ENCODE measurements around the gene GPR157.
"Not testable (repeated sequence)": the region's sequence is repeated elsewhere in the genome, so short reads cannot be mapped to it uniquely, and the experiment has no call there.

GPR157 gene

DNA sequence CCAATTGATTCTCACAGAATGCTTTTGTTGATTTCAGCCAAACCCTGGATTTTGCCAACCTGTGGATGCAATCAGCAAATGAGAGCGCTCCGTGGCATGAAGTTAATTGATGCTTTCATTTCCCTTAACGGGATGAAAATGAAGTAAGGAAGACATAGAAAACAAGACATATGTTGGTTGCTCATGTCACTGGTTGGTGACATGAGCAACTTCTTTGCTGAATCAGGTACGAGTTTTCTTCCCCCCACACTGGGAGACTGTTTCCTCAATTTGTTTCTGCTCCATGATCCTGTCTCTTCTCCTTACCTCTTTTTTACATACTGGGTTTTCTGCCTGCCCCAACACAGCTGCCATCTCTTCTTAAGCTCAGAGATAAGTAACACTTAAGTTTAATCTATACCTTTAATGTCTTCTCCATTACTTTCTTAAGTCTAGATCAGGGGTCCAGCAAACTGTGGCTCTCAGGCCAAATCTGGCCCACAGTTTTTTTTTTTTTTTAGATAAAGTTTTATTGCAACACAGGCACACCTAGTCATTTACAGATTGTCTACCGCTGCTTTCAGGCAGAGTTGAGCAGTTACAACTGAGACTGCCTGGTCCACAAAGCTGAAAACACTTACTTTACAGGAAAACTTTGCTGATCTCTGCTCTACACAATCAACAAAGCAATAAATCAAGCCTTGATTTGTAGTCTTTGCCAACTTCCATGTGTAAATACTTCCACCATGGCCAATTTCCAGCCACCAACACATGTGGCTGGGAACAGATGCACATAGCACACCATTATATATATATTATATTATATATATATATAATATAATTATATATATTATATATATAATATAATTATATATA lies 13.3 kb downstream of the GPR157 start:
- no peak for DNase-seq

- no peak for DNase-seq
Measured at GRCh38 chr1:9112961-9113880, 15.7 kb downstream of the GPR157 start.

GRCh38 chr1:9111957-9112356 lies 16.9 kb downstream of the GPR157 start:
- no peak for DNase-seq

GRCh38 chr1:9111357-9111691 lies 17.6 kb downstream of the GPR157 start:
- DNase-seq: no peak

DNA sequence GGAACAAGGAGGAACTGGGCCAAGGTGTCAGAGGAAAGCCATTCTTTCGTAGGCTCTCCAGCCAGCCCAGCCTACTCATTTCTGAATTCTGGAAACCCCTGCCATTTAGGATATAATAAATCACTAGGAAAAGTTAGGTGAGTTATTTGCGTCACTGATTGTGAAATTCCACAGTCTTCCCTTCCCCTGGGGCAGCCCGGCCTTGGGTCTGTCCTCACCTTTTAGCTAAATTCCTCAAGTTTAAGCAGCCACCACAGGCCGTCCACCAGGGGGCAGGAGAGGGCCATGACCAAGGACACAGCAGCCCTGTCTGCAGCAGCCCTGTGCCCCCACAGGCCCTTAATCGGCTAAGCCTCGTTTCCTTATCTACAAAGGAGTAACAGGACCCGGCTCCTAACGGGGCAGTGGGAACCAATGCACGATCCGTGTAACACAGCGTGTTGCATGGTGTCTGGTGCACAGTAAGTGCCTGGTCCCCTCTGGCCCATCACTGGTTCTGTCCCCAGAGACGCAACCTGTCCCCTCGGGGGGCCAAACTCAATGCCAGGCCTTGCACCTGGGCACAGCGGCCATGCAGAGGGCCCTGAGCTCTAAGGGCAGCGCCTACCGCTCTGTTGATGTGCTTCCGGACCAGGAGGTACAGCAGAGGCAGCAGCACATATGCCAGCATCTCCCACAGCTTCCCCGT lies 18.1 kb downstream of the GPR157 start:
- peak; percentile 72 for DNase-seq

DNA sequence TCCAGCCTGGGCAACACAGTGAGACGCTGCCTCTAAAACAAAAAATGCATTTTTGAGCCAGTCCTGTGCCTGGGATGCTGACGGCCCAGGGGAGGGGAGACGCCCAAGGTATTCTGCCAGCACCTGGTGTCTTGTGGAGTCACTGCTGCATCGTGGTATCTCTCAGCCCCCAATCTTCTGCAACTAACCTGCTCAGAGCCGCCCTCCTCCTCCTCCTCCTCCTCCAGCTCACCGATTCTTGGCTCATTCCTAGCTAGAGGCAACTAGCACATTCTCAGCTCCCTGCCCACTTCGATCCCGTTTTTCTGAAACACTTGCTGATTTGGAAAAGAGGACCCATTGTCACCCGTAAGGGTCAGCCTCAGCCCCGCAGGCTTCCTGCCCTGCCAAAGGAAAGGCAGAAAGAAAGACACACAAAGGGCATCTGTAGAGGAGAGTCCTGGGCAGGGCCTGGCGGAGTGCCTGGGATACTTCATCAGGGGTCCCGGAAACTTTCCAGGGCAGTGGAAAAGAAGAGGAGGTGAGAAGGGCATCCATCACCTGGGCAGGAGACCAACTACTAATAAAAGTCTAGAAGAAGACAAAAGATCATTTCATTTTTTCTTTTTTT lies 20.7 kb downstream of the GPR157 start:
- no peak for DNase-seq

- DNase-seq: no peak
Measured at GRCh38 chr1:9107136-9107535, 21.8 kb downstream of the GPR157 start.

GRCh38 chr1:9106286-9106685 lies 22.6 kb downstream of the GPR157 start:
- no peak for DNase-seq

GRCh38 chr1:9105336-9105867 lies 23.5 kb downstream of the GPR157 start:
- no peak for DNase-seq

GRCh38 chr1:9101510-9102146 lies 27.3 kb downstream of the GPR157 start:
- DNase-seq: no peak

DNA sequence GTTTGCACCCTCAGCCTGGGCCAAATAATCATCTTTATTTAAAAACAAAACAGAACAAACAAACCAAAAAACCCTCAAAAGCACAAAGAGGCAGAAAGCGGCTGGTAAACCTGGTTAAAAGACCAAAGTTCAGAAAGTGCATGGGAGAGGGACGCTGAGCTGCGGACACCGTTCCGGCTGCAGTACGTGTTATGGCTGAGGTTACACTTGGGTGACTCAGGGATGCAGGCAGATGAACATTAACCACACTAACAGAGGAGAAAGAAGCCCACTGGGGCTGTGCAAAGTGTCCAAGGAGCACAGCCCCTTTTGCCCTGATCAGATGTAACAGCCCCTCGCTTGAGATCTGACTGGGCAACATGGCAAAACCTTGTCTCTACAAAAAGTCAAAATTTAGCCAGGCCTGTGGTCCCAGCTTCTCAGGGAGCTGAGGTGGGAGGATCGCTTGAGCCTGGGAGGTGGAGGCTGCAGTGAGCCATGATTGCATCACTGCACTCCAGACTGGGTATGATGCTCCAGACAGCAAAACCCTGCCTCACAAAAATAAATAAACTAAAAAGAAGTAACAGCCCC lies 28.3 kb downstream of the GPR157 start:
- DNase-seq: no peak

GRCh38 chr1:9099555-9099954 lies 29.3 kb downstream of the GPR157 start:
- no peak for DNase-seq

GRCh38 chr1:9097947-9098705 lies 30.8 kb downstream of the GPR157 start:
- DNase-seq: no peak

- no peak for DNase-seq
Measured at GRCh38 chr1:9095818-9096217, 33.1 kb downstream of the GPR157 start.

- not testable (repeated sequence) for DNase-seq
Measured at GRCh38 chr1:9093996-9094595, 34.8 kb downstream of the GPR157 start.

GRCh38 chr1:9093581-9093980 lies 35.3 kb downstream of the GPR157 start:
- no peak for DNase-seq

DNA sequence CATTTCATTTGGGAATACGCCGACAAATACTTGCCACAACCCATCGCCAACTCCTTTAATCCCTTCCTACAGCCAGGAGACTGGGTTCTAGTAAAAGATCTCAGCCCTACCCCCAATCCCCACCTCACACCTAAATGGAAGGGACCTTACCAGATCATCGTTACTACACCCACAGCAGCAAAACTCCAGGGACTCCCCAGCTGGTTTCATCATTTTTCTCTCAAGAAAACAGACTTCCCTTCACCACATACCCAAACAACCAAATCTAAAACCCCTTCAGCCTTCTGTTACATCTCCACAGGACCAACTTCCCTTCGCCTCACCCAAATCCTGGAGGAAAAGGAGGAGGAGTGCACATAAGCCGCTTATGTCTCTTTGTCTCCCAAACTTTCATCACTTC lies 35.8 kb downstream of the GPR157 start:
- no peak for DNase-seq

DNA sequence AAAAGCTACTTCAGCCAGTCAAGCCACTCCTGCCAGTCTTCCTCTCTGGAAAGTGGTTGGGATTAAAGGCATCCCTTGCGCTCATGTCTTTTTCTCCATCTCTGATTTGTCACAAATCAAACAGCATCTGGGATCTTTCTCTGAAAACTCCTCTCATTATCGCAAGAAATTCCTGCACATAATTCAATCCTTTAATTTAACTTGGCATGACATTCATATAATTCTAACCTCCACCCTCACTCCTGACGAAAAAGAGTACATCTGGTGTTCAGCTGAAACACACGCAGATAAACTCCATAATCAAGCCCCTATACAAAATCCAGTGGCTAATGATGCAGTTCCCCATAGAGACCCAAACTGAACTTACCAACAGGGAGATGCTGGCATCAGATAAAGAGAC lies 40.1 kb downstream of the GPR157 start:
- DNase-seq: no peak

DNA sequence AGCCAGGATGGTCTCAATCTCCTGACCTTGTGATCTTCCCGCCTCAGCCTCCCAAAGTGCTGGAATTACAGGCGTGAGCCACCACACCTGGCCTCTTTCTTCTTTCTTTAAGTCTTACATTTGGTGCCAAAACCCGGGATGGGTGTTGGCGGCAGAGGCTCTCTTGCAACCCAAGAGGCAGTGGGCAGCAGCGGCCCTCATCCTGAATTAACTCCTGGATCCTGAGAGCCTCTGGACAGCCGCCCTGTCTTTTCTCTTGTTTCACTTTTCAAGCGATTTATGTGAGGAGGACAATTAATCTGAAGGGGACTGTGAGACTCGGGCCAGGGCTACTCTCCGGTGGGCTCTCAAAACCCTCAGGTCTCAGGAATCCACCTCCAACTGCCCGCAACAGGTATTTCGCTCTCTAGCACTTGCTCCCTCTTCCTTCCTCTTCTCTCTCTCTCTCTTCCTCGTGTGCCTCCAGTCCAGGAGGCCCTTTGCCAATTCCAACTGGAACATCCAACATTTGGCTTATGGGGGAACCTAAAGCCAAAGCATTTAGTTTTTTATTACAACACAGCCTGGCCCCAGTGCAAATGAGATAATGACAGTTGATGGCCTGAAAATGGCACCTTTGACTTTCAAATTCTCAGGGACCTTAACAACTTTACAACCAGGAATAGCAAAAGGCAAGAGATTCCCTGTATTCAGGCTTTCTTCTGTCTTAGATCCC lies 41.3 kb downstream of the GPR157 start:
- DNase-seq: no peak

DNA sequence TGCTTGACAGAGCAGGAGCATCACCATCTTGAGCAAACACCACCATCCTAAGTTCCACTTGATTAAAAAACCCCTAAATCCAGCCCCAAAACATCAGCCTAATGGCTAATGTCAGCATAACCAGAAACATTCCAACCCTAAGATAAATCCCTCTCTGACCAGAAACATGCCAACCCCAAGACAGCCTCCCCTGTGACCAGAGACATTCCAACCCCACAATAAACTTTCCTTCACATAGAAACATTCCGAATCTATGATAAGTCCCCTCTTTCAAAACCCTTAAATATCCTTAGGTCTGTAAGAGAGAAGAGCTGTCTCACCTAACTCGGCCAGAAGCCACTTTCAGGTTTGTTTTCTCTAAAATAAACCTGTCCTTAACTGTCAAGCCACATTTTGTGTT lies 42.1 kb downstream of the GPR157 start:
- no peak for DNase-seq
